Medulla oblongata (tissue), 1 donor: ENCODE results near the gene PSMF1.
"Not testable (repeated sequence)": the region's sequence is repeated elsewhere in the genome, so short reads cannot be mapped to it uniquely, and the experiment has no call there.

Source experiments
- DNase-seq: peaks from one replicate; pipeline ENCODE4 v3.0.0-alpha.2; 2015; ENCODE audit errors: extremely low spot score

Gene PSMF1

GRCh38 chr20:1215386-1216170 is 97.2 kb downstream of the PSMF1 start:
- DNase-seq: no peak

- not testable (repeated sequence) for DNase-seq
Observed at GRCh38 chr20:1216527-1217427, 98.4 kb downstream of the PSMF1 start.
